ENCODE results near the gene CENPB.

DNA sequence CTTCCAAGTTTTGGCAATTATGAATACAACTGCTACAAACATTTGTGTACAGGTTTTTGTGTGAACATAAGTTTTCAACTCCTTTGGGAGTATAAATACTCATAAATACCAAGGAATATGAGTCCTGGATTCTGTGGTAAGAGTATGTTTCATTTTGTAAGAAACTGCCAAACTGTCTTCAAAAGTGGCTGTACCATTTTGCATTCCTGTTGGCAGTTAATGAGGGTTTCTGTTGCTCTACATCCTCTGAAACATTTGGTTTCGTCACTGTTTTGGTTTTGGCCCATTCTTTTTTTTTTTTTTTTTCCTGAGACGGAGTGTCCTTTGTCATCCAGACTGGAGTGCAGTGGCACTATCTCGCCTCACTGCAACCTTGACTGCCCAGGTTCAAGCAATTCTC lies 42.3 kb upstream of the CENPB start:
- TF ChIP-seq, protein P1, sequence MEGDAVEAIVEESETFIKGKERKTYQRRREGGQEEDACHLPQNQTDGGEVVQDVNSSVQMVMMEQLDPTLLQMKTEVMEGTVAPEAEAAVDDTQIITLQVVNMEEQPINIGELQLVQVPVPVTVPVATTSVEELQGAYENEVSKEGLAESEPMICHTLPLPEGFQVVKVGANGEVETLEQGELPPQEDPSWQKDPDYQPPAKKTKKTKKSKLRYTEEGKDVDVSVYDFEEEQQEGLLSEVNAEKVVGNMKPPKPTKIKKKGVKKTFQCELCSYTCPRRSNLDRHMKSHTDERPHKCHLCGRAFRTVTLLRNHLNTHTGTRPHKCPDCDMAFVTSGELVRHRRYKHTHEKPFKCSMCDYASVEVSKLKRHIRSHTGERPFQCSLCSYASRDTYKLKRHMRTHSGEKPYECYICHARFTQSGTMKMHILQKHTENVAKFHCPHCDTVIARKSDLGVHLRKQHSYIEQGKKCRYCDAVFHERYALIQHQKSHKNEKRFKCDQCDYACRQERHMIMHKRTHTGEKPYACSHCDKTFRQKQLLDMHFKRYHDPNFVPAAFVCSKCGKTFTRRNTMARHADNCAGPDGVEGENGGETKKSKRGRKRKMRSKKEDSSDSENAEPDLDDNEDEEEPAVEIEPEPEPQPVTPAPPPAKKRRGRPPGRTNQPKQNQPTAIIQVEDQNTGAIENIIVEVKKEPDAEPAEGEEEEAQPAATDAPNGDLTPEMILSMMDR (IDR thresholded peaks at IDR 0.05), result no peak
- TF ChIP-seq POLR2A (IDR thresholded peaks at IDR 0.05), result no peak
- no peak for TF ChIP-seq EP300 (IDR thresholded peaks at IDR 0.05)
